GM06990 (cell line): ENCODE data around the gene CACNG6.

Experiments used
- DNase-seq: peaks from one replicate; pipeline ENCODE4 v3.0.0-alpha.2; 2011; ENCODE audit not compliant: insufficient read length; ENCODE audit errors: extremely low read depth
- H3K27me3 ChIP-seq: replicated peaks from 2 replicates; pipeline ENCODE4 v1.6.0; 2011; ENCODE audit warnings: low read length; ENCODE audit not compliant: control insufficient read depth, insufficient read depth
- H3K36me3 ChIP-seq: 2 replicates; pipeline ENCODE4 v1.5.1; 2011; ENCODE audit warnings: low read length; ENCODE audit not compliant: control insufficient read depth, insufficient read depth
- H3K4me3 ChIP-seq: replicated peaks from 2 replicates; pipeline ENCODE4 v1.5.1; 2011; ENCODE audit warnings: low read depth, mild to moderate bottlenecking, control low read depth, low read length
- CTCF ChIP-seq: IDR thresholded peaks from 2 replicates; pipeline ENCODE4 v1.5.1; 2011; ENCODE audit warnings: low read length, control low read depth, mild to moderate bottlenecking, inconsistent platforms; ENCODE audit not compliant: insufficient read depth, poor library complexity, severe bottlenecking

Gene CACNG6

DNA sequence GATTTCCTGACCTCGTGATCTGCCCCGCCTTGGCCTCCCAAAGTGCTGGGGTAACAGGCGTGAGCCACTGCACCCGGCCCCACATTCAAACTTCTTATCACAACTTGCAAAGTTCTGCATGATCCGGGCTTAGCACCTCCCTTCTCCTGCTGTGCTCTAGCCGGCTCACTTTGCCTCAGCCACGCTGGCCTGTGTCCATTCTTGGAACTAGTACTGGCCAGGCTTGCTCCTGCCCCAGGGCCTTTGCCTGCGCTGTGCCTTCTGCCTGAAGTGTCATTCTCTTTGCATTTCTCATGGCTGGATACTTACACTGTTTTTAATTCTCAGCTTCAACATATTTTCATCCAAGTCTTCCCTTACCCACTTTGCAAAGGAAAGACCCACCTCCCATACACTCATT is 29.9 kb downstream of the CACNG6 start:
- no peaks in the 10 kb centered on the region for H3K36me3 ChIP-seq
- no peak overlapping the region for H3K4me3 ChIP-seq
- no peak for DNase-seq
- TF ChIP-seq CTCF, result no peak
- H3K27me3 ChIP-seq, result no peaks in the 10 kb centered on the region

DNA sequence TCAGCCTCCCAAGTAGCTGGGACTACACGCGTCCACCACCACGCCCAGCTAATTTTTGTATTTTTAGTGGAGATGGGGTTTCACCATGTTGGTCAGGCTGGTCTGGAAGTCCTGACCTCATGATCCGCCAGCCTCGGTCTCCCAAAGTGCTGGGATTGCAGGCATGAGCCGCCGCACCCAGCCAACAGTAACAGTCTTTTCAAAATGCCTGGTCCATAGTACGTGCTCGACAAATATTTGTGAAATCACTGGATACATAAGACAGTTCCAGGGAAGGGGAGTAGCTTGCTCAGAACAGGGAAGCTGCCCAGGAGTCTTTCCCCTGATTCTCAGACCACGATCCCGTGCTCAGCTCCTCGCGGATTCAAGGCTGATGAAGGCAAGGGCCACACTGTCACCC is 30.5 kb downstream of the CACNG6 start:
- TF ChIP-seq CTCF, result no peak
- no peaks in the 10 kb centered on the region for H3K36me3 ChIP-seq
- no peak for DNase-seq
- H3K4me3 ChIP-seq, result no peak overlapping the region
- H3K27me3 ChIP-seq, result no peaks in the 10 kb centered on the region

GRCh38 chr19:54023191-54023590 is 31.8 kb downstream of the CACNG6 start:
- no peak for TF ChIP-seq CTCF
- Histone ChIP-seq H3K36me3 (no peaks in the 10 kb centered on the region), H3K4me3 (no peak overlapping the region), H3K27me3 (no peaks in the 10 kb centered on the region)
- no peak for DNase-seq

DNA sequence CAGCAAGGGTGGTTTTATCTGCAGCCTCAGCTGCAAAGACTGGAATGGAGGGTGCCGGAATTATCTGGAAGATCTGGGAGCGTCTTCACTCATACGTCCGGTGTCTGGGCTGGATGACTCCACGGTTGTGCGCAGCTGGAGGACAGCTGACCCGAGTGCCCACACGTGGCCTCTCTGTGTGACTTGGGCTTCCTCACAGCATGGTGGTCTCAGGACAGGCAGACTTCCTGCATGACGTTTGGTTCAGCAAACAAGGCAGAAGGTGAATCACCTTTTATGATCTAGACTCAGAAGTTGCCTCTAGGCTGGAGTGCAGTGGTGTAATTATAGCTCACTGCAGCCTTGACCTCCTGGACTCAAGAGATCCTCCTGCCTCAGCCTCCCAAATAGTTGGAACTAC is 33.2 kb downstream of the CACNG6 start:
- TF ChIP-seq CTCF, result no peak
- Histone ChIP-seq H3K4me3 (no peak overlapping the region), H3K27me3 (no peaks in the 10 kb centered on the region), H3K36me3 (no peaks in the 10 kb centered on the region)
- DNase-seq, result no peak

DNA sequence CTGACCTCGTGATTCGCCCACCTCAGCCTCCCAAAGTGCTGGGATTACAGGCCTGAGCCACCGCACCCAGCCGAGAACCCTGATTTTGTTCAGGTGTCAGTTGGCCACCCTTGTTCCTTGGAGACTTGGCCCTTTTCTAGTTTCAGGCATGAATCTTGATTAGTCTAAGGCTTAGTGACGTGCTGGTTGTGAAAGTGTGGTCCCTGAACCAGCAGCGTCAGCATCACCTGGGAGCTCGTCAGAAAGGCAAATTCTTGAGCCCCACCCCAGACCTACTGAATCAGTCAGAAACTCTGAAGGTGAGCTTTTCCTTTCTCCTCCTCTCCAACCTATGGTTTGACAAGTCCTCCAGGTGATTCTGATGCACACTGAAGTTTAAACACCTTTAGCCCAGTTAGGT is 35.2 kb downstream of the CACNG6 start:
- no peak for DNase-seq
- no peak for TF ChIP-seq CTCF
- H3K36me3 ChIP-seq, result no peaks in the 10 kb centered on the region
- no peaks in the 10 kb centered on the region for H3K27me3 ChIP-seq
- no peak overlapping the region for H3K4me3 ChIP-seq

GRCh38 chr19:54029301-54029700 is 37.9 kb downstream of the CACNG6 start:
- Histone ChIP-seq H3K4me3 (no peak overlapping the region), H3K36me3 (no peaks in the 10 kb centered on the region), H3K27me3 (no peaks in the 10 kb centered on the region)
- no peak for TF ChIP-seq CTCF
- no peak for DNase-seq
